Panc1 (cell line): Measurements from ENCODE around the gene GRID1. TPM values are rescaled to one million over a fixed set of nuclear protein-coding genes. Genes with fewer than 3 reads are reported as not detected.

Experiments
- ATAC-seq: fragments of 200-7000 bp; cut with Tn5 transposase; 2 replicates; pipeline ENCODE4 v1.9.1; 2020; ENCODE audit warnings: mild to moderate bottlenecking, moderate library complexity
- BruUV-seq: library from RNA; stranded (reverse); fragments of 400-500 nt; replicated peaks from 2 replicates; lab custom pipeline; 2021; lab: Mats Ljungman, UMichigan
- CTCF ChIA-PET: fragments of 300-600 bp; sonication (Branson Sonifier 250); formaldehyde crosslinking; loops from one replicate; lab custom pipeline; 2022; ENCODE audit warnings: antibody characterized with exemption; lab: Charles Lee
- POLR2A ChIA-PET: fragments of 300-600 bp; sonication (Branson Sonifier 250); formaldehyde crosslinking; loops from one replicate; lab custom pipeline; 2022; ENCODE audit warnings: antibody characterized with exemption; lab: Charles Lee
- DNase-seq: peaks from one replicate; pipeline ENCODE4 v3.0.0-alpha.2; 2010; ENCODE audit warnings: low read depth, low spot score
- H3K27ac ChIP-seq: 2 replicates; pipeline ENCODE4 v1.5.1; 2011; ENCODE audit warnings: mild to moderate bottlenecking, low read length, inconsistent platforms
- H3K27me3 ChIP-seq: fragments of 200-500 bp; sonication (Bioruptor generic); 2 replicates; pipeline ENCODE4 v1.6.0; 2014; ENCODE audit warnings: low read length, inconsistent platforms; ENCODE audit not compliant: control insufficient read depth, insufficient read depth
- H3K36me3 ChIP-seq: fragments of 200-500 bp; sonication (Bioruptor generic); 2 replicates; pipeline ENCODE4 v1.5.1; 2014; ENCODE audit warnings: inconsistent platforms, mild to moderate bottlenecking, low read length, moderate library complexity; ENCODE audit not compliant: control insufficient read depth, insufficient read depth
- H3K4me1 ChIP-seq: 2 replicates; pipeline ENCODE4 v1.5.1; 2011; ENCODE audit warnings: inconsistent platforms, mild to moderate bottlenecking, low read length, moderate library complexity; ENCODE audit not compliant: control insufficient read depth, insufficient read depth
- H3K4me3 ChIP-seq, 2 experiments: 2 replicates each; pipeline ENCODE4 v1.5.1; 2011 to 2012; ENCODE audit warnings: low read depth in 2 of 2, low read length in 2 of 2, mild to moderate bottlenecking in 2 of 2, inconsistent platforms in 1 of 2, moderate library complexity in 1 of 2
- H3K9me3 ChIP-seq: fragments of 200-500 bp; sonication (Bioruptor generic); 2 replicates; pipeline ENCODE4 v1.5.1; 2014; ENCODE audit warnings: low read depth, mild to moderate bottlenecking, inconsistent platforms, low read length, moderate library complexity; ENCODE audit not compliant: control insufficient read depth, insufficient read depth
- POLR2AphosphoS5 ChIP-seq: IDR thresholded peaks from 2 replicates; pipeline ENCODE4 v1.6.1; 2012; ENCODE audit warnings: mild to moderate bottlenecking, low read depth, low read length, moderate library complexity
- SIN3A ChIP-seq: IDR thresholded peaks from 2 replicates; pipeline ENCODE4 v1.6.1; 2012; ENCODE audit warnings: low read depth, mild to moderate bottlenecking, low read length, moderate library complexity, borderline replicate concordance; ENCODE audit not compliant: insufficient read depth
- TCF7L2 ChIP-seq: IDR thresholded peaks from 2 replicates; pipeline ENCODE4 v1.6.1; 2011; ENCODE audit warnings: mild to moderate bottlenecking, low read depth, low read length, inconsistent platforms
- in situ Hi-C: cut with HindIII; loops from 2 replicates; pipeline ENCODE4 v1.10.0; 2016; ENCODE audit warnings: low sequenced_read_pairs, low pct_unique_long_range_greater_than_20kb
- intact Hi-C: fragments of 100-400 bp; cut with micrococcal nuclease; formaldehyde crosslinking; loops from one replicate; pipeline ENCODE4 v1.10.0; 2022; ENCODE audit not compliant: unreplicated experiment
- total RNA-seq: library from RNA; stranded (reverse); gene quantifications from one replicate; pipeline ENCODE4 v1.2.1, GENCODE V29; 2021; ENCODE audit not compliant: unreplicated experiment
- TF ChIP-seq, protein P1 (sequence below): fragments of 450-650 bp; IDR thresholded peaks from 2 replicates; pipeline ENCODE4 v1.5.1; 2017; ENCODE audit warnings: mild to moderate bottlenecking
- TF ChIP-seq, protein P2 (sequence below), 2 experiments: IDR thresholded peaks; 2 replicates each; pipeline ENCODE4 v1.6.1; 2011 to 2012; ENCODE audit warnings: low read depth in 2 of 2, control low read depth in 1 of 2, low read length in 1 of 2, mild to moderate bottlenecking in 1 of 2, moderate library complexity in 1 of 2; ENCODE audit not compliant: insufficient read depth in 1 of 2

Gene GRID1
- total RNA-seq, 1 experiment from 2014 or later: 2.3 TPM

DNA sequence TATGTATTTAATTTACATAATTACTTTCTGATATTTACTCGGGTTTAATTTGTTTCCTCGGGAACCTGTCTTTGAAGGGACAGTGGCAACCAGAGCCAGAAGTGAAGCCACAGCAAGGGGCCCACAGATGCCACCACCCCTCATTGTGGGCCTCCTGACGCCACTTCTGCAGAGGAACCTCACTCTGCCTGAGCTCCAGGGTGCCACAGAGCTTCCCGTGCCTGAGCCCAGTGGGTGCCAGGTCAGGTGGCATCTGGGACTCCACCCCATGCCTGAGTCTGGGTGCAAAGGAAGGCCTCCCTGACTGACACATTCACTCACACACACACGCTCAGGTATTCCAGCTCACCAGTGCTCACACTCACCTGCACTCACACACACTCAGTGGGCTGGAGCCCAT, 213.7 kb downstream of the GRID1 start:
- ATAC-seq (no peak), DNase-seq (no peak)
- Histone ChIP-seq H3K4me1 (no peaks in the 10 kb centered on the region; the same call in 1 of the 2 replicates), H3K27ac (no peak overlapping the region), H3K9me3 (no peaks in the 10 kb centered on the region), H3K27me3 (no peaks in the 10 kb centered on the region; the same call in 1 of the 2 replicates), H3K36me3 (no peaks in the 10 kb centered on the region), H3K4me3 (no peak overlapping the region)
- TF ChIP-seq TCF7L2: no peak
- no peak for TF ChIP-seq SIN3A
- TF ChIP-seq, protein P1, sequence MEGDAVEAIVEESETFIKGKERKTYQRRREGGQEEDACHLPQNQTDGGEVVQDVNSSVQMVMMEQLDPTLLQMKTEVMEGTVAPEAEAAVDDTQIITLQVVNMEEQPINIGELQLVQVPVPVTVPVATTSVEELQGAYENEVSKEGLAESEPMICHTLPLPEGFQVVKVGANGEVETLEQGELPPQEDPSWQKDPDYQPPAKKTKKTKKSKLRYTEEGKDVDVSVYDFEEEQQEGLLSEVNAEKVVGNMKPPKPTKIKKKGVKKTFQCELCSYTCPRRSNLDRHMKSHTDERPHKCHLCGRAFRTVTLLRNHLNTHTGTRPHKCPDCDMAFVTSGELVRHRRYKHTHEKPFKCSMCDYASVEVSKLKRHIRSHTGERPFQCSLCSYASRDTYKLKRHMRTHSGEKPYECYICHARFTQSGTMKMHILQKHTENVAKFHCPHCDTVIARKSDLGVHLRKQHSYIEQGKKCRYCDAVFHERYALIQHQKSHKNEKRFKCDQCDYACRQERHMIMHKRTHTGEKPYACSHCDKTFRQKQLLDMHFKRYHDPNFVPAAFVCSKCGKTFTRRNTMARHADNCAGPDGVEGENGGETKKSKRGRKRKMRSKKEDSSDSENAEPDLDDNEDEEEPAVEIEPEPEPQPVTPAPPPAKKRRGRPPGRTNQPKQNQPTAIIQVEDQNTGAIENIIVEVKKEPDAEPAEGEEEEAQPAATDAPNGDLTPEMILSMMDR: no peak
- TF ChIP-seq, protein P2, sequence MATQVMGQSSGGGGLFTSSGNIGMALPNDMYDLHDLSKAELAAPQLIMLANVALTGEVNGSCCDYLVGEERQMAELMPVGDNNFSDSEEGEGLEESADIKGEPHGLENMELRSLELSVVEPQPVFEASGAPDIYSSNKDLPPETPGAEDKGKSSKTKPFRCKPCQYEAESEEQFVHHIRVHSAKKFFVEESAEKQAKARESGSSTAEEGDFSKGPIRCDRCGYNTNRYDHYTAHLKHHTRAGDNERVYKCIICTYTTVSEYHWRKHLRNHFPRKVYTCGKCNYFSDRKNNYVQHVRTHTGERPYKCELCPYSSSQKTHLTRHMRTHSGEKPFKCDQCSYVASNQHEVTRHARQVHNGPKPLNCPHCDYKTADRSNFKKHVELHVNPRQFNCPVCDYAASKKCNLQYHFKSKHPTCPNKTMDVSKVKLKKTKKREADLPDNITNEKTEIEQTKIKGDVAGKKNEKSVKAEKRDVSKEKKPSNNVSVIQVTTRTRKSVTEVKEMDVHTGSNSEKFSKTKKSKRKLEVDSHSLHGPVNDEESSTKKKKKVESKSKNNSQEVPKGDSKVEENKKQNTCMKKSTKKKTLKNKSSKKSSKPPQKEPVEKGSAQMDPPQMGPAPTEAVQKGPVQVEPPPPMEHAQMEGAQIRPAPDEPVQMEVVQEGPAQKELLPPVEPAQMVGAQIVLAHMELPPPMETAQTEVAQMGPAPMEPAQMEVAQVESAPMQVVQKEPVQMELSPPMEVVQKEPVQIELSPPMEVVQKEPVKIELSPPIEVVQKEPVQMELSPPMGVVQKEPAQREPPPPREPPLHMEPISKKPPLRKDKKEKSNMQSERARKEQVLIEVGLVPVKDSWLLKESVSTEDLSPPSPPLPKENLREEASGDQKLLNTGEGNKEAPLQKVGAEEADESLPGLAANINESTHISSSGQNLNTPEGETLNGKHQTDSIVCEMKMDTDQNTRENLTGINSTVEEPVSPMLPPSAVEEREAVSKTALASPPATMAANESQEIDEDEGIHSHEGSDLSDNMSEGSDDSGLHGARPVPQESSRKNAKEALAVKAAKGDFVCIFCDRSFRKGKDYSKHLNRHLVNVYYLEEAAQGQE (IDR thresholded peaks at IDR 0.05; ENCODE audit: insufficient read depth in 1 of 2, low read depth in 2 of 2, low read length in 1 of 2): no peak
- TF ChIP-seq POLR2AphosphoS5: no peak
- in situ Hi-C loops (no loop called here), intact Hi-C loops (no loop called here)
- POLR2A ChIA-PET: no interaction called here
- BruUV-seq: no TSS peak
- CTCF ChIA-PET: no interaction called here

DNA sequence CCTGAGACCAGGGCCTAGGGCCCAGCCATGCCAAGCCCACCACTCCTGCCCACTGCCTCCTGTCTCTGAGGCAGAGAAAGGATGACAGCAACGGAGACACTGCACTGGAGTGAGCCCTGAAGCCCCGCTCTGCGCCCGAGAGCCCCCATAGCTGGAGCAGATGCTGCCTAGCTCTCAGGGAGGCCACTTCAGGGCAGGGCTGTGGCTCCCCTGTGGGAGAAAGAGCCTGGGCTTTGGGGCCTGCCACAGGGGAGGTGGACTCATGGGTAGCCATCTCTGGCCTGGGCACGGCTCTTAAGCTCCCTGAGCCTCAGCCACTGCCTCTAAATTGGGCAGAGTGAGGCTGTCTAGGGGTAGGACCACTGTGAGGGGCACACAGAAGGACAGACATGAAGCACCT, 214.2 kb downstream of the GRID1 start:
- no peak for DNase-seq
- ChIA-PET POLR2A (no interaction called here), CTCF (no interaction called here)
- BruUV-seq: no TSS peak
- no peaks in the 10 kb centered on the region; the same call in 1 of the 2 replicates for H3K27me3 ChIP-seq
- no peak overlapping the region for H3K4me3 ChIP-seq
- no peak overlapping the region for H3K27ac ChIP-seq
- TF ChIP-seq, protein P1: no peak
- TF ChIP-seq POLR2AphosphoS5 (no peak), SIN3A (no peak), TCF7L2 (no peak)
- TF ChIP-seq, protein P2 (IDR thresholded peaks at IDR 0.05; ENCODE audit: insufficient read depth in 1 of 2, low read depth in 2 of 2, low read length in 1 of 2): no peak
- ATAC-seq: no peak
- in situ Hi-C loops (no loop called here), intact Hi-C loops (no loop called here)
- no peaks in the 10 kb centered on the region; the same call in 1 of the 2 replicates for H3K4me1 ChIP-seq
- no peaks in the 10 kb centered on the region for H3K9me3 ChIP-seq
- H3K36me3 ChIP-seq: no peaks in the 10 kb centered on the region
